Erythroblast (primary cell): ENCODE measurements around the gene DLG2.

Experiments
- GATA1 ChIP-seq: IDR thresholded peaks from 2 replicates; pipeline ENCODE4 v1.6.1; 2011; ENCODE audit warnings: low read depth, mild to moderate bottlenecking, control low read depth, low read length, moderate library complexity
- POLR2A ChIP-seq: IDR thresholded peaks from 2 replicates; pipeline ENCODE4 v1.6.1; 2011; ENCODE audit warnings: mild to moderate bottlenecking, low read length

DNA sequence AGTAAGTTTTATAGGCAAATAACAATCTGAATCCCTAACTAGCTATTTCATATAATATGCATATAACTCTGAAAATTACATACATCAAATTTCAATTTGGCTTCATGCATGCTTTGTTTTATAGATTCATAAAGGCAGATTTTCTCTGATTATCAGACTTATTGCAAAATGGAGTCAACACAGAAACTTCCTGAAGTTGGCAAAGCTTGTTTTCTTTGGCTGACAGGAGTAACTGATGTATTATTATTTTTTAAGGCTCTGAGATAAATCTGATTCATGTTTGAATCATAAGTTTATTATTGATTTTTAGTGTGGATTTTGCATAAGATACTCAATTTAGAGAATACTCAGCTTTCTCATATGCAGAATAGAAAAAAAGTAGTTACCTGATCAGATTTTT, 1984.6 kb downstream of the DLG2 start:
- TF ChIP-seq POLR2A (no peak), GATA1 (no peak)
